Progenitor cell of endocrine pancreas (in vitro differentiated cells): ENCODE data around the gene IFT27. TPM values are rescaled to one million over a fixed set of nuclear protein-coding genes. Genes with fewer than 3 reads are reported as not detected.
A peak's percentile ranks its signal among the peaks of the same experiment; 100 is the strongest.
"Not testable (repeated sequence)": the region's sequence is repeated elsewhere in the genome, so short reads cannot be mapped to it uniquely, and the experiment has no call there.

Experiments used
- DNase-seq: peaks from one replicate; pipeline ENCODE4 v3.0.0; 2021; ENCODE audit warnings: low spot score; ENCODE audit not compliant: unreplicated experiment
- H3K27ac Mint-ChIP-seq: 2 replicates; pipeline ENCODE4 v1.8.0; 2021; ENCODE audit warnings: mild to moderate bottlenecking, moderate library complexity, mixed read lengths
- H3K27me3 Mint-ChIP-seq: 2 replicates; pipeline ENCODE4 v1.8.0; 2021; ENCODE audit warnings: mixed read lengths
- H3K36me3 Mint-ChIP-seq: 2 replicates; pipeline ENCODE4 v1.8.0; 2022; ENCODE audit warnings: mixed read lengths; ENCODE audit not compliant: insufficient read depth
- H3K4me1 Mint-ChIP-seq: 2 replicates; pipeline ENCODE4 v1.8.0; 2021; ENCODE audit warnings: low read depth, mixed read lengths
- H3K4me3 Mint-ChIP-seq: 2 replicates; pipeline ENCODE4 v1.8.0; 2021; ENCODE audit warnings: low read depth, mild to moderate bottlenecking, moderate library complexity, mixed read lengths
- H3K9me3 Mint-ChIP-seq: 2 replicates; pipeline ENCODE4 v1.8.0; 2021; ENCODE audit warnings: low read depth, mixed read lengths
- CTCF ChIP-seq: fragments of 200-600 bp; sonication (generic); IDR thresholded peaks from one replicate; pipeline ENCODE4 v1.5.0; 2021; ENCODE audit warnings: antibody characterized with exemption, mild to moderate bottlenecking; ENCODE audit not compliant: unreplicated experiment
- total RNA-seq: library from RNA; stranded (reverse); gene quantifications from 2 replicates; pipeline ENCODE4 v1.2.1, GENCODE V29; 2021

IFT27 gene
- total RNA-seq, 1 donor from 2014 or later, result 52.3 TPM

GRCh38 chr22:36732609-36733008, 43.3 kb downstream of the IFT27 start:
- no peaks in the 10 kb centered on the region for H3K4me1 Mint-ChIP-seq
- no peaks in the 10 kb centered on the region for H3K9me3 Mint-ChIP-seq
- H3K4me3 Mint-ChIP-seq, result no peak overlapping the region
- no peaks in the 10 kb centered on the region for H3K36me3 Mint-ChIP-seq
- H3K27ac Mint-ChIP-seq, result no peak overlapping the region
- TF ChIP-seq CTCF, result no peak
- DNase-seq, result no peak
- H3K27me3 Mint-ChIP-seq, result peaks cover 62% of the 10 kb centered on the region

GRCh38 chr22:36731916-36732315, 44.0 kb downstream of the IFT27 start:
- H3K27me3 Mint-ChIP-seq, result peaks cover 62% of the 10 kb centered on the region
- no peaks in the 10 kb centered on the region for H3K4me1 Mint-ChIP-seq
- H3K9me3 Mint-ChIP-seq, result no peaks in the 10 kb centered on the region
- H3K27ac Mint-ChIP-seq, result no peak overlapping the region
- H3K36me3 Mint-ChIP-seq, result no peaks in the 10 kb centered on the region
- no peak for TF ChIP-seq CTCF
- no peak for DNase-seq
- no peak overlapping the region for H3K4me3 Mint-ChIP-seq

GRCh38 chr22:36731321-36731720, 44.6 kb downstream of the IFT27 start:
- H3K9me3 Mint-ChIP-seq, H3K4me1 Mint-ChIP-seq, DNase-seq, H3K4me3 Mint-ChIP-seq, H3K36me3 Mint-ChIP-seq: not testable (repeated sequence)
- peaks cover 59% of the 10 kb centered on the region for H3K27me3 Mint-ChIP-seq
- H3K27ac Mint-ChIP-seq, result peak overlapping the region; percentile 4

GRCh38 chr22:36730176-36730858, 45.6 kb downstream of the IFT27 start:
- no peak for DNase-seq
- no peaks in the 10 kb centered on the region for H3K36me3 Mint-ChIP-seq
- H3K4me1 Mint-ChIP-seq, result no peaks in the 10 kb centered on the region
- H3K9me3 Mint-ChIP-seq, result no peaks in the 10 kb centered on the region
- H3K27me3 Mint-ChIP-seq, result peaks cover 60% of the 10 kb centered on the region
- no peak overlapping the region for H3K27ac Mint-ChIP-seq
- no peak overlapping the region for H3K4me3 Mint-ChIP-seq
- TF ChIP-seq CTCF, result no peak

GRCh38 chr22:36729321-36729720, 46.6 kb downstream of the IFT27 start:
- no peak overlapping the region for H3K27ac Mint-ChIP-seq
- H3K9me3 Mint-ChIP-seq, result no peaks in the 10 kb centered on the region
- H3K27me3 Mint-ChIP-seq, result peaks cover 65% of the 10 kb centered on the region
- H3K4me1 Mint-ChIP-seq, result no peaks in the 10 kb centered on the region
- DNase-seq, result no peak
- no peak for TF ChIP-seq CTCF
- no peaks in the 10 kb centered on the region for H3K36me3 Mint-ChIP-seq
- no peak overlapping the region for H3K4me3 Mint-ChIP-seq

GRCh38 chr22:36728505-36728904, 47.4 kb downstream of the IFT27 start:
- no peak for DNase-seq
- TF ChIP-seq CTCF, result no peak
- Mint-ChIP-seq H3K27me3 (peaks cover 61% of the 10 kb centered on the region), H3K4me1 (no peaks in the 10 kb centered on the region), H3K36me3 (no peaks in the 10 kb centered on the region), H3K27ac (no peak overlapping the region), H3K9me3 (no peaks in the 10 kb centered on the region), H3K4me3 (no peak overlapping the region)
